Stimulated activated naive CD8-positive, alpha-beta T cell treated with anti-CD3 and anti-CD28 coated beads, Interleukin-15, amount 100 ng/mL, for 72 hours (primary cell): ENCODE results near the gene CACNA1E.
A peak's percentile ranks its signal among the peaks of the same experiment; 100 is the strongest.

Experiments
- ATAC-seq: fragments of 150-1000 bp; cut with Tn5 transposase; 2 replicates; pipeline ENCODE4 v1.10.0; 2021; ENCODE audit warnings: mild to moderate bottlenecking, moderate library complexity
- DNase-seq, 2 donors: peaks; one replicate each; pipeline ENCODE4 v3.0.0; 2021 to 2022
- H3K27ac Mint-ChIP-seq, 2 donors: one replicate each; pipeline ENCODE4 v1.8.0; 2022; ENCODE audit warnings: mild to moderate bottlenecking in 2 of 2, mixed read lengths in 2 of 2, moderate library complexity in 2 of 2
- H3K27me3 Mint-ChIP-seq: one replicate; pipeline ENCODE4 v1.8.0; 2022; ENCODE audit warnings: mixed read lengths
- H3K4me1 Mint-ChIP-seq: one replicate; pipeline ENCODE4 v1.8.0; 2022; ENCODE audit warnings: mild to moderate bottlenecking, mixed read lengths
- H3K4me3 Mint-ChIP-seq, 2 donors: one replicate each; pipeline ENCODE4 v1.8.0; 2022; ENCODE audit warnings: mild to moderate bottlenecking in 2 of 2, mixed read lengths in 2 of 2, moderate library complexity in 1 of 2
- H3K9me3 Mint-ChIP-seq, 2 donors: one replicate each; pipeline ENCODE4 v1.8.0; 2022; ENCODE audit warnings: mixed read lengths in 2 of 2

Gene CACNA1E

GRCh38 chr1:181476581-181476980, 6.7 kb upstream of the CACNA1E start:
- Mint-ChIP-seq H3K9me3 (no peaks in the 10 kb centered on the region), H3K27ac (no peak overlapping the region), H3K27me3 (peaks cover 24% of the 10 kb centered on the region), H3K4me3 (no peak overlapping the region), H3K4me1 (no peaks in the 10 kb centered on the region)
- DNase-seq (no peak), ATAC-seq (no peak)

GRCh38 chr1:181478306-181478705, 5.0 kb upstream of the CACNA1E start:
- H3K4me1 Mint-ChIP-seq: peaks cover 11% of the 10 kb centered on the region
- H3K9me3 Mint-ChIP-seq: no peaks in the 10 kb centered on the region
- H3K27ac Mint-ChIP-seq: no peak overlapping the region
- no peak for ATAC-seq
- no peak overlapping the region for H3K4me3 Mint-ChIP-seq
- no peak for DNase-seq
- peaks cover 41% of the 10 kb centered on the region for H3K27me3 Mint-ChIP-seq

- H3K27ac Mint-ChIP-seq: no peak overlapping the region
- peaks cover 20% of the 10 kb centered on the region for H3K4me1 Mint-ChIP-seq
- ATAC-seq (peak; percentile 72), DNase-seq (peak; percentile 20 to 26)
- H3K4me3 Mint-ChIP-seq: no peak overlapping the region
- H3K9me3 Mint-ChIP-seq: no peaks in the 10 kb centered on the region
- peaks cover 50% of the 10 kb centered on the region for H3K27me3 Mint-ChIP-seq
These were observed 4.1 kb upstream of the CACNA1E start for GRCh38 chr1:181479137-181479745.

- peaks cover 76% of the 10 kb centered on the region for H3K27me3 Mint-ChIP-seq
- H3K4me3 Mint-ChIP-seq: peak overlapping the region in 1 of 2 donors; percentile 74
- H3K27ac Mint-ChIP-seq: no peak overlapping the region
- H3K9me3 Mint-ChIP-seq: no peaks in the 10 kb centered on the region
- H3K4me1 Mint-ChIP-seq: peaks cover 39% of the 10 kb centered on the region
- ATAC-seq (peak; percentile 3), DNase-seq (no peak)
These were observed 1.3 kb upstream of the CACNA1E start for GRCh38 chr1:181482001-181482430.

GRCh38 chr1:181482521-181483284, 614 bp upstream of the CACNA1E start:
- peak; percentile 47 to 49 for DNase-seq
- H3K4me3 Mint-ChIP-seq: peak overlapping the region; percentile 65 to 74

GRCh38 chr1:181484821-181485220, 1.5 kb downstream of the CACNA1E start:
- ATAC-seq (no peak), DNase-seq (no peak)
- Mint-ChIP-seq H3K27me3 (peaks cover 96% of the 10 kb centered on the region), H3K27ac (no peak overlapping the region), H3K4me3 (no peak overlapping the region), H3K4me1 (peaks cover 39% of the 10 kb centered on the region), H3K9me3 (no peaks in the 10 kb centered on the region)

More at GRCh38 chr1:181482521-181483284, 614 bp upstream of the CACNA1E start:
- H3K27ac Mint-ChIP-seq: no peak overlapping the region
- H3K4me1 Mint-ChIP-seq: peaks cover 39% of the 10 kb centered on the region
- ATAC-seq: peak; percentile 70
- H3K27me3 Mint-ChIP-seq: peaks cover 76% of the 10 kb centered on the region
- H3K9me3 Mint-ChIP-seq: no peaks in the 10 kb centered on the region

- peak overlapping the region; percentile 18 to 47 for H3K4me3 Mint-ChIP-seq
- H3K9me3 Mint-ChIP-seq: no peaks in the 10 kb centered on the region
- peak in 1 of 2 donors; percentile 34 for DNase-seq
- ATAC-seq: peak; percentile 49
- no peak overlapping the region for H3K27ac Mint-ChIP-seq
- peaks cover 39% of the 10 kb centered on the region for H3K4me1 Mint-ChIP-seq
- peaks cover 97% of the 10 kb centered on the region for H3K27me3 Mint-ChIP-seq
These were observed 2.2 kb downstream of the CACNA1E start for GRCh38 chr1:181485287-181486097.

- H3K9me3 Mint-ChIP-seq: no peaks in the 10 kb centered on the region
- H3K4me1 Mint-ChIP-seq: peaks cover 39% of the 10 kb centered on the region
- DNase-seq (no peak), ATAC-seq (no peak)
- no peak overlapping the region for H3K4me3 Mint-ChIP-seq
- no peak overlapping the region for H3K27ac Mint-ChIP-seq
- peaks cover 98% of the 10 kb centered on the region for H3K27me3 Mint-ChIP-seq
These were observed 2.7 kb downstream of the CACNA1E start for GRCh38 chr1:181486098-181486420.

GRCh38 chr1:181488866-181489265, 5.5 kb downstream of the CACNA1E start:
- H3K4me3 Mint-ChIP-seq: no peak overlapping the region
- no peak for ATAC-seq
- no peak for DNase-seq
- H3K27me3 Mint-ChIP-seq: peaks cover 97% of the 10 kb centered on the region
- H3K9me3 Mint-ChIP-seq: no peaks in the 10 kb centered on the region
- H3K27ac Mint-ChIP-seq: no peak overlapping the region
- H3K4me1 Mint-ChIP-seq: peaks cover 23% of the 10 kb centered on the region

- no peak for DNase-seq
- Mint-ChIP-seq H3K4me1 (peaks cover 9% of the 10 kb centered on the region), H3K27ac (no peak overlapping the region), H3K27me3 (peaks cover 91% of the 10 kb centered on the region), H3K4me3 (no peak overlapping the region), H3K9me3 (no peaks in the 10 kb centered on the region)
- no peak for ATAC-seq
These were observed 7.0 kb downstream of the CACNA1E start for GRCh38 chr1:181490276-181490675.

GRCh38 chr1:181490740-181491712, 7.7 kb downstream of the CACNA1E start:
- no peak overlapping the region for H3K27ac Mint-ChIP-seq
- no peaks in the 10 kb centered on the region for H3K9me3 Mint-ChIP-seq
- peaks cover 84% of the 10 kb centered on the region for H3K27me3 Mint-ChIP-seq
- DNase-seq (no peak), ATAC-seq (no peak)
- no peak overlapping the region for H3K4me3 Mint-ChIP-seq
- H3K4me1 Mint-ChIP-seq: peaks cover 2% of the 10 kb centered on the region

- Mint-ChIP-seq H3K27ac (no peak overlapping the region), H3K4me3 (no peak overlapping the region), H3K27me3 (peaks cover 84% of the 10 kb centered on the region), H3K9me3 (no peaks in the 10 kb centered on the region), H3K4me1 (peaks cover 6% of the 10 kb centered on the region)
- ATAC-seq (no peak), DNase-seq (no peak)
These were observed 9.8 kb downstream of the CACNA1E start for GRCh38 chr1:181493166-181493565.

- Mint-ChIP-seq H3K27ac (no peak overlapping the region), H3K4me3 (no peak overlapping the region), H3K9me3 (no peaks in the 10 kb centered on the region), H3K4me1 (peaks cover 6% of the 10 kb centered on the region), H3K27me3 (peaks cover 84% of the 10 kb centered on the region)
- no peak for DNase-seq
- ATAC-seq: no peak
These were observed 10.6 kb downstream of the CACNA1E start for GRCh38 chr1:181493885-181494284.

- no peak overlapping the region for H3K27ac Mint-ChIP-seq
- H3K4me1 Mint-ChIP-seq: peaks cover 6% of the 10 kb centered on the region
- H3K4me3 Mint-ChIP-seq: no peak overlapping the region
- H3K27me3 Mint-ChIP-seq: peaks cover 79% of the 10 kb centered on the region
- H3K9me3 Mint-ChIP-seq: no peaks in the 10 kb centered on the region
- DNase-seq (no peak), ATAC-seq (no peak)
These were observed 13.4 kb downstream of the CACNA1E start for GRCh38 chr1:181496759-181497158.

GRCh38 chr1:181497870-181498269, 14.6 kb downstream of the CACNA1E start:
- DNase-seq: no peak
- H3K27ac Mint-ChIP-seq: no peak overlapping the region
- H3K4me1 Mint-ChIP-seq: peaks cover 6% of the 10 kb centered on the region
- no peaks in the 10 kb centered on the region for H3K9me3 Mint-ChIP-seq
- no peak overlapping the region for H3K4me3 Mint-ChIP-seq
- H3K27me3 Mint-ChIP-seq: peaks cover 80% of the 10 kb centered on the region
- ATAC-seq: no peak
